ENCODE measurements around the gene KRT33A.

DNA sequence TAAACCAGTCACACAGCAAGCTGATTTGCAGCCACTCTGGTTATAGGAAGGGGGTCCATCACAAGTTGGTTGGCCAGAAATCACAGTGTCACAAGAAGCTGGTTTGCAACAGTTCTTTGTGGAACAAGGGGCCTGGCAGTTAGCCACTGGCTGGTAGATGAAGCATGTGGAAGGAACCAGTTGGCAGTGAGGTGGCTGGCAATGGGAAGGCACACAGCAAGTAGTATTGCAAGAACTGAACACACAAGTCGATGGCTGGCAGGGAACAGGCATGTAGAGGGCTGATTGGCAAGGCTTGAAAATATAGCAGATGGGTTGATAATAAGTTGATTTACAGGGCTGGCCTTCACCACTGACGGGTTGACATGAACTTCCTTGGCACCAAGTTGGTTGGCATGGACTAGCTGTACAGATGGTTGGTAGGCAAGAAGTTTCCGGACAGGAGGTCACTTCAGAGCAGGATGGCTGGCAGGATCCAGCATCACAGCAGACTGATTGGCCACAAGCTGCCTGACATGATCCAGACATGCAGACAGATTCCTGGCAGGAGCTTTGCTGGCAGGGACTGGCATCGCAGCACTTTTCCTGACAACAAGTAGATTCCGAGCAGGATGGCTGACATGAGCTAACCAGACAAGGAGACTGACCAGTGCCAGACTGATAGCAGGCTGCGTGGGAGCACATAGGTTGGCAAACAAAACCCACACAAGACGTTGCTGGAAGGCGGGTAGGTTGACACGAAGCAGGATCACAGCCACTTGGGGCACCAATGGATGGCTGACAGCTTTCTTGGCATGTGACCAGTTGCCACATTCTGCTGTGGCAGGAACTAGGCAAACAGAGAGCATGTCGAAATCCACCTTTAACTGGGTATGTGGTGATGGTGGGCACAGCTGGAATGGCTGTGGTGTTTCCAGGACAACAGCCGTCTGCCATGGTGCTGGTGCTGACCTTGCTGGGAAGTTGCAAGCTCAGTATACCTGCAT lies 48.4 kb downstream of the KRT33A start, which contains the start of gene KRTAP29-1:
- TF ChIP-seq, protein P1, sequence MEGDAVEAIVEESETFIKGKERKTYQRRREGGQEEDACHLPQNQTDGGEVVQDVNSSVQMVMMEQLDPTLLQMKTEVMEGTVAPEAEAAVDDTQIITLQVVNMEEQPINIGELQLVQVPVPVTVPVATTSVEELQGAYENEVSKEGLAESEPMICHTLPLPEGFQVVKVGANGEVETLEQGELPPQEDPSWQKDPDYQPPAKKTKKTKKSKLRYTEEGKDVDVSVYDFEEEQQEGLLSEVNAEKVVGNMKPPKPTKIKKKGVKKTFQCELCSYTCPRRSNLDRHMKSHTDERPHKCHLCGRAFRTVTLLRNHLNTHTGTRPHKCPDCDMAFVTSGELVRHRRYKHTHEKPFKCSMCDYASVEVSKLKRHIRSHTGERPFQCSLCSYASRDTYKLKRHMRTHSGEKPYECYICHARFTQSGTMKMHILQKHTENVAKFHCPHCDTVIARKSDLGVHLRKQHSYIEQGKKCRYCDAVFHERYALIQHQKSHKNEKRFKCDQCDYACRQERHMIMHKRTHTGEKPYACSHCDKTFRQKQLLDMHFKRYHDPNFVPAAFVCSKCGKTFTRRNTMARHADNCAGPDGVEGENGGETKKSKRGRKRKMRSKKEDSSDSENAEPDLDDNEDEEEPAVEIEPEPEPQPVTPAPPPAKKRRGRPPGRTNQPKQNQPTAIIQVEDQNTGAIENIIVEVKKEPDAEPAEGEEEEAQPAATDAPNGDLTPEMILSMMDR (IDR thresholded peaks at IDR 0.05; ENCODE audit: low read depth, low read length), result no peak
- TF ChIP-seq POLR2A (IDR thresholded peaks at IDR 0.05; ENCODE audit: extremely low read depth, insufficient read length) (no peak), MYC (IDR thresholded peaks at IDR 0.05; ENCODE audit: low read depth, low read length) (no peak)
- TF ChIP-seq, protein P2, sequence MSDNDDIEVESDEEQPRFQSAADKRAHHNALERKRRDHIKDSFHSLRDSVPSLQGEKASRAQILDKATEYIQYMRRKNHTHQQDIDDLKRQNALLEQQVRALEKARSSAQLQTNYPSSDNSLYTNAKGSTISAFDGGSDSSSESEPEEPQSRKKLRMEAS (IDR thresholded peaks at IDR 0.05; ENCODE audit: low read depth, low read length), result no peak
